Mucosa of rectum (tissue), 2 donors: ENCODE measurements around the gene STARD10.
"Not testable (repeated sequence)": the region's sequence is repeated elsewhere in the genome, so short reads cannot be mapped to it uniquely, and the experiment has no call there.

Experiments used
- H3K27ac ChIP-seq, 2 donors: one replicate each; pipeline ENCODE4 v1.7.0; 2013; ENCODE audit warnings: inconsistent platforms in 2 of 2, low read depth in 2 of 2, low read length in 2 of 2
- H3K27me3 ChIP-seq, 2 donors: one replicate each; pipeline ENCODE4 v1.7.0; 2013; ENCODE audit warnings: low read length in 2 of 2; ENCODE audit not compliant: control insufficient read depth in 2 of 2, insufficient read depth in 2 of 2
- H3K36me3 ChIP-seq, 2 donors: one replicate each; pipeline ENCODE4 v1.7.0; 2013; ENCODE audit warnings: low read length in 2 of 2; ENCODE audit not compliant: control insufficient read depth in 2 of 2, insufficient read depth in 2 of 2
- H3K4me1 ChIP-seq, 2 donors: one replicate each; pipeline ENCODE4 v1.7.0; 2013; ENCODE audit warnings: low read length in 2 of 2, mild to moderate bottlenecking in 1 of 2; ENCODE audit not compliant: control insufficient read depth in 2 of 2, insufficient read depth in 2 of 2
- H3K4me3 ChIP-seq, 2 donors: one replicate each; pipeline ENCODE4 v1.7.0; 2013; ENCODE audit warnings: low read length in 2 of 2
- H3K9ac ChIP-seq, 2 donors: one replicate each; pipeline ENCODE4 v1.7.0; 2013; ENCODE audit warnings: low read length in 2 of 2, low read depth in 1 of 2, mild to moderate bottlenecking in 1 of 2
- H3K9me3 ChIP-seq, 2 donors: one replicate each; pipeline ENCODE4 v1.7.0; 2013; ENCODE audit warnings: low read length in 2 of 2; ENCODE audit not compliant: control insufficient read depth in 2 of 2
- donor health status: healthy.
- donor health status: Normal muscosa, but diverticular disease.

STARD10 gene

DNA sequence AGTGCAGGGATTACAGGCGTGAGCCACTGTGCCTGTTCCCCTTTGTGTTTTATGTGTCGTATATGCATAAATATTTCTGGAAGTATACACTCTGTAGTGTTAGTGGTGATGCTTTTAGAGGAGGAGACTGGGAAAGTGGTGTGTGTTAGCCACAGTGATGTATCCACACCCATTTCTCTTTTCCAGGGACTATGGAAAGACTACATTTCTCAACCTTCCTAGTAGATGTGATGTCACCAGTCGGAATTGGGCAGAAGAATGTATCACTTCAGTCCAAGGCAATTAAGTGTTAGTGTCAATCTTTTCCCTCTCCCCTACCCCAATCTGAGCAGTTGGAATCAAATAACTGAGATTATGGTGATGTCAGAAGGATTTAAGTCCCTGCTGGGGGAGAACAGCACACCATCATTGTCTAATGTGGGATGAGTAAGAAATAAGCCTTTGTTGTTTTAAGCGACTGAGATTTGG is 14.5 kb upstream of the STARD10 start:
- Histone ChIP-seq H3K4me1 (peaks cover 8 to 10% of the 10 kb centered on the region in 2 donors), H3K27ac (no peak overlapping the region), H3K9ac (no peak overlapping the region), H3K9me3 (no peaks in the 10 kb centered on the region), H3K27me3 (no peaks in the 10 kb centered on the region), H3K4me3 (no peak overlapping the region), H3K36me3 (peaks cover 0 to 6% of the 10 kb centered on the region in 2 donors)

- peaks cover 0 to 6% of the 10 kb centered on the region in 2 donors for H3K36me3 ChIP-seq
- H3K4me3 ChIP-seq, result no peak overlapping the region
- H3K9me3 ChIP-seq, result no peaks in the 10 kb centered on the region
- no peaks in the 10 kb centered on the region for H3K27me3 ChIP-seq
- H3K4me1 ChIP-seq, result peaks cover 2 to 4% of the 10 kb centered on the region in 2 donors
- H3K9ac ChIP-seq, result no peak overlapping the region
- peak overlapping the region in 1 of 2 donors; percentile 61 for H3K27ac ChIP-seq
Observed at GRCh38 chr11:72807792-72808191, 13.9 kb upstream of the STARD10 start.

DNA sequence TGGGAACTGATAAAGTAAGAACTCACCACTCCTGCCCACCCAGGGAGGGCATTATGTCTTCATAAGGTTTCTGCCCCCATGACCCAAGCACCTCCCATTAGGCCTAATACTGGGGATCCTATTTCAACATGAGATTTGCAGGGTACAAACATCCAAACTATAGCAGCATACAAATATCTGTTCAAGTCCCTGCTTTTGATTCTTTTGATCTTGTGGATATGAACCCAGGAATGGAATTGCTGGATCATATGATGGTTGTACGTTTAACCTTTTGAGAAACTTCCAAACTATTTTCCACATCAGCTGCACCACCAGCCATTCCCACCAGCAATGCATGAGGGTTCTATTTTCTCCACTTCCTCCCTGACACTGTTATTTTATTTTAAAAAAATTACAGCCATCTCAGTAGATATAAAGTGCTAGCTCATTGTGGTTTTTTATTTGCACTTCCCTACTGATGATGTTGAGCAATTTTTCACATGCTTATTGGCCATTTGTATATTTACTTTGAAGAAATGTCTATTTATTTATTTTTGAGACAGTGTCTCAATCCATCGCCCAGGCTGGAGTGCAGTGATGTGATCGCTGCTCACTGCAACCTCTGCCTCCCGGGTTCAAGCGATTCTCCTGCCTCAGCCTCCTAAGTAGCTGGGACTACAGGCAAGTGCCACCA is 13.3 kb upstream of the STARD10 start:
- Histone ChIP-seq H3K4me3 (no peak overlapping the region), H3K9ac (no peak overlapping the region), H3K9me3 (no peaks in the 10 kb centered on the region), H3K4me1 (no peaks in the 10 kb centered on the region), H3K36me3 (peaks cover 0 to 6% of the 10 kb centered on the region in 2 donors), H3K27ac (peak overlapping the region in 1 of 2 donors; percentile 61), H3K27me3 (no peaks in the 10 kb centered on the region)

GRCh38 chr11:72806378-72806777 is 12.5 kb upstream of the STARD10 start:
- H3K27ac ChIP-seq, H3K9me3 ChIP-seq, H3K36me3 ChIP-seq, H3K4me1 ChIP-seq, H3K9ac ChIP-seq, H3K4me3 ChIP-seq, H3K27me3 ChIP-seq: not testable (repeated sequence)

DNA sequence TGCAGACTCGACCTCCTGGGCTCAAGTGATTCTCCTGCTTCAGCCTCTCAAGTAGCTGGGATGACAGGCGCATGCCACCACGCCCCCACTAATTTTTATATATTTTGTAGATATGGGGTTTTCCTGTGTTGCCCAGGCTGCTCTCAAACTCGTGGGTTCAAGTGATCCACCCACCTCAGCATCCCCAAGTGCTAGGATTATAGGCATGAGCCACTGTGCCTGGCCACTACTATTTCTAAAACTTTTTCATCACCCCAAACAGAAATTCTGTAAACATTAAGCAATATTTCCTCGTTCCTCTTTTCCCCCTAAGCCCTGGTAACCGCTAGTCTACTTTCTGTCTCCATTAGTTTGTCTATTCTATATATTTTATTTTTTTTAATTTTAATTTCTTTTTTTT is 11.4 kb upstream of the STARD10 start:
- H3K4me1 ChIP-seq, result no peaks in the 10 kb centered on the region
- H3K9ac ChIP-seq, result no peak overlapping the region
- H3K9me3 ChIP-seq, result no peaks in the 10 kb centered on the region
- H3K4me3 ChIP-seq, result no peak overlapping the region
- H3K27ac ChIP-seq, result no peak overlapping the region
- no peaks in the 10 kb centered on the region for H3K27me3 ChIP-seq
- peaks cover 0 to 4% of the 10 kb centered on the region in 2 donors for H3K36me3 ChIP-seq

DNA sequence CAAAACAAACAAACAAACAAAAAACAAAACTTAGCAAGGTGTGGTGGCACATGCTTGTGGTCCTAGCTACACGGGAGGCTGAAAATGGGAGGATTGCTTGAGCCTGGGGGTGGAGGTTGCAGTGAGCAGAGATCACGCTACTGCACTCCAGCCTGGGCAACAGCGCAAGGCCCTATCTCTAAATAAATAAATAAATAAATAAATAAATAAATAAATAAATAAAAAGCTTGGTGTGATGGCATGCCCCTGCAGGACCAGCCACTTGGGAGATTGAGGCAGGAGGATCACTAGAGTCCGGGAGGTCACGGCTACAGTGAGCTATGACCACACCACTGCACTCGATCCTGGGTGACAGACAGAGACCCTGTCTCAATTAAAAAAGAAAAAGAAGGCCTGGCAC is 9.0 kb upstream of the STARD10 start:
- Histone ChIP-seq H3K4me1 (no peaks in the 10 kb centered on the region), H3K27me3 (no peaks in the 10 kb centered on the region), H3K4me3 (no peak overlapping the region), H3K27ac (no peak overlapping the region), H3K9ac (no peak overlapping the region), H3K9me3 (no peaks in the 10 kb centered on the region), H3K36me3 (no peaks in the 10 kb centered on the region)

GRCh38 chr11:72799441-72799840 is 5.6 kb upstream of the STARD10 start:
- H3K27me3 ChIP-seq, result no peaks in the 10 kb centered on the region
- no peak overlapping the region for H3K27ac ChIP-seq
- peaks cover 1% of the 10 kb centered on the region in 2 donors for H3K4me1 ChIP-seq
- H3K9me3 ChIP-seq, result no peaks in the 10 kb centered on the region
- no peak overlapping the region for H3K4me3 ChIP-seq
- H3K36me3 ChIP-seq, result no peaks in the 10 kb centered on the region
- H3K9ac ChIP-seq, result no peak overlapping the region

DNA sequence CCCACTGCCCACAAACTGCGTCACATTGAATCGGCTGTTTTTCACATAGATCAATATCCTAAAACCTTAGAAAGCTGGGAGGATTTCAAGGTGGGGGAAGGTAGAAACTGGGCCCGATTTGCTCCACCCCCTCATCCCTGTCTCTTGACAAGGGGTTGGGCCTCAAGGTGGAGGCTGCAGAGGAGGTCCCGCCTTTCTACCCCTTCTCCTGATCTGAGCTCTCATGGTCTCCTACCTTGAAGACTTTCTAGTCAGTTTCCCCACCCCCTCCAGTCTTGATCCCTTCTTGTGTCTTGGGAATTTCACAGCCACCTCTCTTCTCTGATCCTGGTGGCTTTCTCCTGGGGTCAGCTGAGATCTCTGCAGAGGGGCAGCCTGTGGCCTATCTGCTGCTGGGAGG is 4.5 kb upstream of the STARD10 start:
- Histone ChIP-seq H3K27ac (no peak overlapping the region), H3K9me3 (no peaks in the 10 kb centered on the region), H3K9ac (no peak overlapping the region), H3K4me3 (no peak overlapping the region), H3K4me1 (peaks cover 7% of the 10 kb centered on the region in 2 donors), H3K36me3 (no peaks in the 10 kb centered on the region), H3K27me3 (no peaks in the 10 kb centered on the region)

DNA sequence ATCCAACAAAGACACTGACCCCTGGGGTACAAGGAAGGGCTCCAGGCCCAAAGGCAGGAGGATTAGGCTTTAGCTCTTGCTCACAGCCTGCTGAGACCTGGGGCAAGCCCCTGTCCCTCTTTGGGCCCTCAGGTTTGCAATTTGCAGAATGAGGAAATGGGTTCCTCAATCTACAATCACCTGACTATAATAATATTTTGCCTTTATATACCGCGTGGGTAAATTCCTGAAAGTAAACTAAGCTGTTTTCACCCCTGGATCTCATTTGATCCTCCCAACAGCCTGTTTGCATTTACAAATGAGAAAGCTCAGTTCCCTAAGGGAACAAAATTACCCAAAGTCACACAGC is 797 bp downstream of the STARD10 start:
- Histone ChIP-seq H3K4me1 (peaks cover 21 to 23% of the 10 kb centered on the region in 2 donors), H3K27me3 (no peaks in the 10 kb centered on the region), H3K9me3 (no peaks in the 10 kb centered on the region), H3K9ac (peak overlapping the region; percentile 7 to 41), H3K27ac (peak overlapping the region; percentile 39 to 70), H3K36me3 (no peaks in the 10 kb centered on the region), H3K4me3 (peak overlapping the region in 1 of 2 donors; percentile 41)

DNA sequence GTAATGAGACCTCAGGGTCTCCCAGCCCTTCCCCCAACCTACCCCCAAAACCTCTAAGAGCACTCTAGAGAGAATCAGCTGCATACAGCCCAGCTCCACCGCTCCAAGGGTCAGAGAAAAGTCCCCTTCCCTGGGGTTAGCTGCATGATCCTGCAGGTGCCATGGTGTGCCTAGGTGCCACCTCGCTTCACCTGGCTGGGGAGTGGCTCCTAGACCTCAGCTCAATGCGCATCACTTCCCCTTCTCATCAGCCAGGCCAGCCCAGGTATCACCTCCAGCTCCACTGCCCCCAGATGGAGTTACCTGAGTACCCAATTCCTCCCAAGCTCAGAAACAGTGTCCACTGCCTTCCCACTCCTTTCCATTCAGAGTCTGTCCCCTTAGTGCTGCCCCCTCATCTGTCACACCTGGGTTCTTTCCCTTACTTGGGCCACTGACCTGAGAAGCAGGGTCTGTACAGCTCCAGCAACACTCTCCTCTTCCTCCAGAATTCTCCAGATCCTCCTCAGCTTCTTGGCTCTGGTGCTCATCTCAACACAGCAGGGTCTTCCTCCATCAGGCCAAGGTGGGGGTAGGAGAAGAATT is 1.3 kb downstream of the STARD10 start:
- no peaks in the 10 kb centered on the region for H3K36me3 ChIP-seq
- H3K9ac ChIP-seq, result no peak overlapping the region
- H3K27ac ChIP-seq, result peak overlapping the region in 1 of 2 donors; percentile 39
- H3K4me3 ChIP-seq, result no peak overlapping the region
- no peaks in the 10 kb centered on the region for H3K9me3 ChIP-seq
- no peaks in the 10 kb centered on the region for H3K27me3 ChIP-seq
- H3K4me1 ChIP-seq, result peaks cover 26 to 28% of the 10 kb centered on the region in 2 donors
